ENCODE measurements around the gene TPO. TPM values are rescaled to one million over a fixed set of nuclear protein-coding genes. Genes with fewer than 3 reads are reported as not detected.
"Not testable (repeated sequence)": the region's sequence is repeated elsewhere in the genome, so short reads cannot be mapped to it uniquely, and the experiment has no call there.

Gene TPO
- 7.0 TPM for total RNA-seq
- long read RNA-seq, partial matches to known transcripts, result 0 of 6 reads
- long read RNA-seq, other reads (novel, unspliced or antisense), result 6 of 6 reads

- intact Hi-C loops (cut with DNase I), result no loop called here
- DNase-seq, result no peak
- no peak for ATAC-seq (ENCODE audit: poor library complexity)
Measured at GRCh38 chr2:1413156-1413710, at the start of gene TPO. Gene TPO (plus strand): TSS chr2:1413463. CDS start chr2:1414409, 946 bp downstream.

DNA sequence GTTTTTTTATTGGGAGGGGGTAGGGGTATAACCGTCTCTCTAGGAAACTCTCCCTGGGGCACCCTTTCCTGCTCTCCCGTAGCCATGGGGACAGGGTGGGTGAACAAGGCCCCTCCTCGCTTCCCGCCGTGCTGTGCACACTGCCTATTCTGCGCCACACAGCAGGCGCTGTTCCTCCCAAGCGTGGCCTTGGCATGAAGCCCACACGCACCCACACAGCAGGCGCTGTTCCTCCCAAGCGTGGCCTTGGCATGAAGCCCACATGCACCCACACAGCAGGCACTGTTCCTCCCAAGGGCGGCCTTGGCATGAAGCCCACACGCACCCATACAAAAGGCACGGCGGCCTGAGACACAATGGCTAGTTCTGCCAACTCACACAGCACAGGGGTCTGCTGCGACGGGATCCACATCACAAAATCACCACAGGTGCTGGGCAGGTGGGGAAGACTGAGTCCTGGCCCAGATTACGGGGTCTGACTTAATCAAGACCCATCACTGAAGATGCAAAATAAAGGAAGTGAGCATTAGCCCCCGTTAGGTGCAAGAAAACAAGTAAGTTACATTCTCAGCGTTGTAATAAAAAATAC is 46.6 kb upstream of the TPO start:
- DNase-seq (peak; percentile 74), ATAC-seq (ENCODE audit: poor library complexity) (peak; percentile 36)
- intact Hi-C loops (cut with DNase I), result no loop called here

- intact Hi-C loops (cut with DNase I), result no loop called here
- DNase-seq (no peak), ATAC-seq (ENCODE audit: poor library complexity) (no peak)
Measured at GRCh38 chr2:1367601-1368000, 45.7 kb upstream of the TPO start.

GRCh38 chr2:1369905-1370304 is 43.4 kb upstream of the TPO start:
- intact Hi-C loops (cut with DNase I), result no loop called here
- ATAC-seq (ENCODE audit: poor library complexity) (no peak), DNase-seq (no peak)

- no peak for DNase-seq
- no peak for ATAC-seq (ENCODE audit: poor library complexity)
- intact Hi-C loops (cut with DNase I), result no loop called here
Measured at GRCh38 chr2:1370461-1370860, 42.8 kb upstream of the TPO start.

DNA sequence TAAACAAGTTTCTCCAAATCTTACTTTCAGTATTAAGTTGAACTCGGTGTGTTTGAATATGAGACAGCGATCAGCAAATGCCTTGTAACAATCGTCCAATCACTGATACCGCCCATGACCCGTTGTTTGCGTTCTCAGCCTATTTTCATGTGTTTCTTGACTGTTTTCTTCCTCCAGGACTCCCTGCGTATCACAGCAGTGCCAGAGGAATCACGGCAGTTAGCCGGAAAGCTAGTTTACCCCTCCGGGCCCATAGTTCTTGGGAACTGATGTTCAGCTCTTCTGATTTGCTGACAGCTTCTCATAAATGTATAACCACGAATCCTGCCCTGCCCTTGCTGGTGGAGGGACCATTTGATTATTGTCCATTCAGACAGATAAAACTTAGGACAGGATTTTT is 42.2 kb upstream of the TPO start:
- DNase-seq, result no peak
- no peak for ATAC-seq (ENCODE audit: poor library complexity)
- intact Hi-C loops (cut with DNase I), result no loop called here

GRCh38 chr2:1373830-1374229 is 39.4 kb upstream of the TPO start:
- DNase-seq (no peak), ATAC-seq (ENCODE audit: poor library complexity) (no peak)
- intact Hi-C loops (cut with DNase I), result no loop called here

DNA sequence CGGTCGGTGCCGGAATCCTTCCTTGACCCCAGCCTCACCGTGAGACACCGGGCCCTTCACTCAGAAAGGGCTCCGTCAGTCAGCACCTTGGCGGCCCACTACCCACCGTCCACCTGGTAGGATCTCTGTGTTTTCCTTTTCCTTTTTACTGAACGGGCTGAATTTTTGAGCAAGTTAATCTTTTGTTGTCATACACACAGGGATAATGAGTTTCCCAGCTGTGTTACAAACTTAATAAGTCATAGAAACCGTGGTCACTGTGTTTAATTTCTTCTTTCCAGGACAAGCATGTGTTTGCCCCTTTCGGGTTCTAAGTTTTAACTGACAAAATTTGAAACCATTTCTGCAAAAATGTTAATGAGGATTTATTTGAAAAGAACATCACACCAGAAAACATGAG is 39.0 kb upstream of the TPO start:
- ATAC-seq (ENCODE audit: poor library complexity) (no peak), DNase-seq (no peak)
- intact Hi-C loops (cut with DNase I), result no loop called here

DNA sequence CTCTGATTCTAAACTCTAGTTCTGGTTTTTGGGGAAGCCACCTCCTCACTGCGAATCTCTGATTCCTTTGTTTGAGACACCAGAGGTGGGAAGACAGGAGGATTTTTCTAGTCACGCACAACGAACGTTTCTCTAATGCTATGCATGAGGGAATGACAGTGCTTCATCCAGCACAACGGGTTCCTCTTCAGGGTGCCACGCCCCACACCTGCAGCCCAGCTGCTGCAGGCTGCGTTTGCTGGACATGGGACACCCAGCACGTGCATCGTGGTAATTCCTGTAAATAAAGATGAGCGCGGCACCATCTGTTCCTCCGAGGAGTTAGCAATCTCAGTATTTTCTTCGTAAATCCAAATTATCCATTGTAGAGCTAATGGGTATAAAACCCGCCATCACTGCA is 37.5 kb upstream of the TPO start:
- no peak for DNase-seq
- intact Hi-C loops (cut with DNase I), result no loop called here
- no peak for ATAC-seq (ENCODE audit: poor library complexity)

DNA sequence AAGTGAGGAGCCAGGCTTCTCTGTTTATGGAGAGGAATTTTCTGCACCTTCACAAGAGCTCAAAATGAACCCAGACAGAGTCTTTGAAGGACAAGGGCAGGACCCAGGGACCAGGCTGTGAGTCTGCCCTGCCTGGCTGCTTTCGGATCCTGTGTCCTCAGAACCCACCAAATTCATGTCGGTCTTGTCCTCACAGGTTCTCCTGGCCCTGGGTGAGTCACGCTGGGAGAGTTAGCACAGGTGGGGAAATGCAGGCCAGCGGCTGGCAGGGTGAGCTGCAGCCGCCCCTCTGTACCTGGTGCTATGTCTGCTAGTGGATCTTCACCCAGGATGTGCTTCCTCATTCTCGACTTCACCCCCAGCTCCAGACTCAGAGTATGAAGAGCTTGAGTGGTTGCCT is 35.8 kb upstream of the TPO start:
- intact Hi-C loops (cut with DNase I), result no loop called here
- DNase-seq (no peak), ATAC-seq (ENCODE audit: poor library complexity) (no peak)

- intact Hi-C loops (cut with DNase I), result no loop called here
- ATAC-seq (ENCODE audit: poor library complexity) (no peak), DNase-seq (no peak)
Measured at GRCh38 chr2:1378456-1379150, 34.7 kb upstream of the TPO start.

DNA sequence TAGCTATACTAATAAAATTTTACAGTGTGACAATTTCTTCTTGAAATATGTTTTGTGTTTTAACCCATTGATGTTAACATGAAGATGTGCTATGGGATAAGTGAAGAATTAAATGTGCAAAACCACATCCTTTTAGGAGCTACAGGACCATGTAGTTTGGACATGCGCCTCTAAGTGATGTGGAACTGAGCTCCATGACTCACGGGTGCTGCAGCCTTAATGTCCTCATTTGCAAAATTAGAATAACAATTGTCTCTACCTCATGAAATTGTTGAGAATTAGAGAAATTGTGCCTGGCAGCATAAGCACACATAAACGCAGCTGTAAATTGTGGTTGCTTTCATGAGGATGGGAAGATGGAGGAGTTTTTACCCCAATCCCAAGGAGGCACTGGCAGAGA is 31.6 kb upstream of the TPO start:
- intact Hi-C loops (cut with DNase I), result no loop called here
- DNase-seq (no peak), ATAC-seq (ENCODE audit: poor library complexity) (no peak)

DNA sequence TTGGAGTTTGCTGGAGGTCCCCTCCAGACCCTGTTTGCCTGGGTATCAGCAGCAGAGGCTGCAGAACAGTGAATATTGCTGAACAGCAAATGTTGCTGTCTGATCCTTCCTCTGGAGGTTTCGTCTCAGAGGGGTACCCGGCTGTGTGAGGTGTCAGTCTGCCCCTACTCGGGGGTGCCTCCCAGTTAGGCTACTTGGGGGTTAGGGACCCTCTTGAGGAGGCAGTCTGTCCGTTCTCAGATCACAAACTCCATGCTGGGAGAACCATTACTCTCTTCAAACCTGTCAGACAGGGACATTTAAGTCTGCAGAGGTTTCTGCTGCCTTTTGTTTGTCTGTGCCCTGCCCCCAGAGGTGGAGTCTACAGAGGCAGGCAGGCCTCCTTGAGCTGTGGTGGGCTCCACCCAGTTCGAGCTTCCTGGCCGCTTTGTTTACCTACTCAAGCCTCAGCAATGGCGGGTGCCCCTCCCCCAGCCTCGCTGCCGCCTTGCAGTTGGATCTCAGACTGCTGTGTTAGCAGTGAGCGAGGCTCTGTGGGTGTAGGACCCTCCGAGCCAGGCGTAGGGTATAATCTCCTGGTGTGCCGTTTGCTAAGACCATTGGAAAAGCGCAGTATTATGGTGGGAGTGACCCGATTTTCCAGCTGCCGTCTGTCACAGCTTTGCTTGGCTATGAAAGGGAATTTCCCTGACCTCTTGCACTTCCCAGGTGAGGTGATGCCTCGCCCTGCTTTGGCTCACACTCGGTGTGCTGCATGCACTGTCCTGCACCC is 25.1 kb upstream of the TPO start:
- ATAC-seq (ENCODE audit: poor library complexity); DNase-seq; intact Hi-C loops (cut with DNase I): not testable (repeated sequence)

DNA sequence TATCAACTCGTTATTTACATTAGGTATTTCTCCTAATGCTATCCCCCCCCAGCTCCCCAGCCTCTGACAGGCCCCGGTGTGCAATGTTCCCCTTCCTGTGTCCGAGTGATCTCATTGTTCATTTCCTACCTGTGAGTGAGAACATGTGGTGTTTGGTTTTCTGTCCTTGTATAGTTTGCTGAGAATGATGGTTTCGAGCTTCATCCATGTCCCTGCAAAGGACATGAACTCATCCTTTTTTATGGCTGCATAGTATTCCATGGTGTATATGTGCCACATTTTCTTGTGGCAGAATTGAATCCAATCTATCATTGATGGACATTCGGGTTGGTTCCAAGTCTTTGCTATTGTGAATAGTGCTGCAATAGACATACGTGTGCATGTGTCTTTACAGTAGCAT is 23.1 kb upstream of the TPO start:
- intact Hi-C loops (cut with DNase I); DNase-seq; ATAC-seq (ENCODE audit: poor library complexity): not testable (repeated sequence)

GRCh38 chr2:1393321-1393720 is 19.9 kb upstream of the TPO start:
- ATAC-seq (ENCODE audit: poor library complexity) (no peak), DNase-seq (no peak)
- intact Hi-C loops (cut with DNase I), result no loop called here

GRCh38 chr2:1394709-1395408 is 18.4 kb upstream of the TPO start:
- no peak for DNase-seq
- ATAC-seq (ENCODE audit: poor library complexity), result no peak
- intact Hi-C loops (cut with DNase I), result no loop called here

GRCh38 chr2:1397350-1397749 is 15.9 kb upstream of the TPO start:
- intact Hi-C loops (cut with DNase I), result no loop called here
- DNase-seq (no peak), ATAC-seq (ENCODE audit: poor library complexity) (no peak)

- DNase-seq (no peak), ATAC-seq (ENCODE audit: poor library complexity) (no peak)
- intact Hi-C loops (cut with DNase I), result no loop called here
Measured at GRCh38 chr2:1398191-1398590, 15.1 kb upstream of the TPO start.

Data from Right ventricle myocardium superior (tissue), 1 donor.